Bone marrow (tissue), 2 donors: Measurements from ENCODE around the gene GTF2E1.
"Not testable (repeated sequence)": the region's sequence is repeated elsewhere in the genome, so short reads cannot be mapped to it uniquely, and the experiment has no call there.

Source experiments
- DNase-seq, 2 donors: peaks; one replicate each; lab custom pipeline; 2025; lab: John Stamatoyannopoulos, UW

GTF2E1 gene

DNA sequence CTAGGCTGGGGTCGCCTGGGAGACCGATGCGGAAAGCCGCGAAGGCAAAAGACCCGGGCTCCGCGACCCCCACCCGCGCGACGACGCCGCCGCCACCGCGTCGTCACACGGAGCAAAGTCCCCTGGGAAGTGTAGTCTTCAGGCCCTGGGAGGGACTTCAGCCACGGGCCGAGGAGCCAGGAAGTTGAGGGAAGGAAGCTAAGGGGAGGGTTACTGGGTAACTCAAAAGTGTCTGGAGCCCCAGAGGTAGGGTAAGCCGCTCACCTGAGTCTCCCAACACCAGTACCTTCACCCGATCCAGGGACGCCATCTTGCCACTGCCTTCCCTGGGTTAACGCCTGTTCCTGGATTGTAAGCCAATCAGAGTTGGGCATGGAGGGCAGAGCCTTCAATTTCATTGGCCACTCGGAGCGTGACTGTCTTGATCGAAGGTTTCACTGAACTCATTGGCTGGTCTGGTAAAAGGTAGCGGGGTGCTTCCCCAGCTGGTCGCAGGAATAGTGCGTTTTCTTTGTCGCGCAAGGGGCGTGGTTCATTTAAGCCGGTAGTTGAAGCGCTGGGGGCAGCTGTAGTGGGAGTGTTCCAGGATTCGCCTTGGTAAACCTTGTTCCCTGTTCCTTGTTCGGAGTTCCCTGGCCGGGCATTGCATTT, at the start of gene GTF2E1, which contains the start of gene RABL3:
Gene GTF2E1, plus strand, starts transcription at position 547 of the 651 bp plus-strand sequence. CDS start 7,809 bp downstream, outside the sequence.
Gene RABL3, minus strand, starts transcription at position 319 of the 651 bp plus-strand sequence. Its CDS starts 9 bp downstream, at position 310.
- DNase-seq = peak; percentile 97 to 100

DNA sequence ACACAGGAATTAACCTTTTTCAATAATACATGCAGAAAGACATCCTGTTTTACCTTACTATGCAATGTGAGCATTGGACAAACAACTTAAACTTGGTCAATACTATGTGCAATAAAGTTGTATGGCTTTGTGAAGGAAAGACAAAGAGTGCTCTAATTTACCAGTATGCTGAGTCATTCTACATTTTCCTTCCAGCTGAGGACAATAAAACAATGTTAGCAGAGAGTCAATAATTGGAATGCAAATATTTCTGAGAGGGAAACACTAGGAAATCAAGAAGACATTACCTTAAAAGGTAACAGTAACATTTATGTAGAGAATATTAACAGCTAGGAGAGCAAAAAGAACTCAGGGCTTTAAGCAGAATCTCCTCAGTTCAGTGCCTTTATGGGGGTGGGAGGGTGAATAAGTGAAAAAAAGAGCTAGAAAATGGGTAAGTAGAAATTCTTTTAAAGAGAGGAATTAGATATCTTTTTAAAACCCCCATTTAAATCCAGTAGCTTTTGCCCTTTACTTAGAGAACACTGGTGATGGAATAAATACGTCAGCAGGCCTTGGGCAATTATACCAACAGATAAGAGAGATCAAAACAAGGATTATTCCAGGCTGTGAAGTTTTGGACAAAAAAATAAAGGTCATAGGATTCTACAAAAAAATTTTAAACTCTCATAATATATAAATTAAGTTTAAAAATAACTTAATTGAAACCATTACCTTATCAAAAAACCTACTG, 48.9 kb upstream of the GTF2E1 start:
- no peak for DNase-seq

- DNase-seq = no peak
Observed at GRCh38 chr3:120699333-120699732, 43.2 kb upstream of the GTF2E1 start.

DNA sequence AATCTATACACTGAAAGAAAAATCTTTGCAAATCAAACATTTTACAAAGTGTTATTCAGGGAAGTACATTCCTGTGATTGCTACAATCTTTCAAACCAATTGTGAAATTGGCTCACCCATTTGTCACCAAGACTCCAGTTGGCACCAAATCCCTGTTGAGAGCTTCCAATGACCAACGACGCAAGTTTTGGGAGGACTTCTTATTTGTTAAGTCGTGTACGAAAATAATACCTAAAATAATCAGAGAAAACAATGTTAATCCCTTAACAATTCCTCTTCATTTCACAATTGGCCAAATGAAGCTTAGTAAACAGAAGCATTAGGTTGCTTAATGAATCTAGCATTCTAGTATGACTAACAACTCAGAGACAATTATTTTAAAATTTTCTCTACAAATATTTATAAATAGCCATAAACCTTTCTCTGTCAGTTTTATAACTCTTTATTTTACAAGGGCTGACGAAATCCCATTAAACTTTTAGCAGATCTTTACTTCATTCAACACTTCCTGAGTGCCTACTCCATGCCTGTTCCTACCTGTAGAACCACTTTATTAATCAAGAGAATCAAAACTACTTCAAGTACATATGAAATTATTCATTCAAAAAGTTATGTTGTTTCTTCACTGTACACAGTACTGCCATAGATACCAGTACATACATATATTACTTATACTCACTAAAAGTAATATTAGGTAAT, 36.5 kb upstream of the GTF2E1 start:
- no peak for DNase-seq

- DNase-seq = no peak
Observed at GRCh38 chr3:120706950-120707349, 35.6 kb upstream of the GTF2E1 start.

DNA sequence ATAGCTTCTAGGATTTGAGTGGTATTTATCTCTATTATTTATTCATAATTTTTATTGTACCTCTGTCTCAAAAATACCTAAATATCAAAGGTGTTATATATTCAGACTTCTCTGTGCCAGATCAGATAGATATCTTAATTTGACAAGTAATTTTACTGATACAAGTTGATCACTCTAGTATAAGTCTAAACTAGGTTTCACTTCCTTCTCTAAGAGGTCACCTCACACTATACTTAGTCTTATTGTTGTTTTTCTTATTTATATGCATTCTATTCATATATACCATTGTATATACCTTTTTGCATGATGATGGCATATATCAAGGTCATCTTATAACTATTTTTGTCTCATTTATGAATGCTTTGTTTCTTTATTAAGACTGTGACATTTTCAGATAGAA, 34.1 kb upstream of the GTF2E1 start:
- DNase-seq = no peak

- DNase-seq = no peak
Observed at GRCh38 chr3:120710369-120710768, 32.2 kb upstream of the GTF2E1 start.

- DNase-seq = no peak
Observed at GRCh38 chr3:120713262-120713661, 29.3 kb upstream of the GTF2E1 start.

DNA sequence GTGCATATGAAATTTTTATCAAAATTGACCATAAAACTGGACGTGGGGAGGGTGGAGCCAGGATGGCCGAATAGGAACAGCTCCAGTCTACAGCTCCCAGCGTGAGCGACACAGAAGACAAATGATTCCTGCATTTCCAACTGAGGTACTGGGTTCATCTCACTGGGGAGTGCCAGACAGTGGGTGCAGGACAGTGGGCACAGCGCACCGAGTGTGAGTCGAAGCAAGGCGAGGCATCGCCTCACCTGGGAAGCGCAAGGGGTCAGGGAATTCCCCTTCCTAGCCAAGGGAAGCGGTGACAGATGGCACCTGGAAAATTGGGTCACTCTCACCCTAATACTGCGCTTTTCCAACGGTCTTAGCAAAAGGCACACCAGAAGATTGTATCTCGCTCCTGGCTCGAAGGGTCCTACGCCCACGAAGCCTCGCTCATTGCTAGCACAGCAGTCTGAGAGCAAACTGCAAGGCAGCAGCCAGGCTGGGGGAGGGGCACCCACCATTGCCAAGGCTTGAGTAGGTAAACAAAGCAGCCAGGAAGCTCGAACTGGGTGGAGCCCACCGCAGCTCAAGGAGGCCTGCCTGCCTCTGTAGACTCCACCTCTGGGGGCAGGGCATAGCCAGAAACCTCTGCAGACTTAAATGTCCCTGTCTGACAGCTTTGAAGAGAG, 23.2 kb upstream of the GTF2E1 start:
- not testable (repeated sequence) for DNase-seq

DNA sequence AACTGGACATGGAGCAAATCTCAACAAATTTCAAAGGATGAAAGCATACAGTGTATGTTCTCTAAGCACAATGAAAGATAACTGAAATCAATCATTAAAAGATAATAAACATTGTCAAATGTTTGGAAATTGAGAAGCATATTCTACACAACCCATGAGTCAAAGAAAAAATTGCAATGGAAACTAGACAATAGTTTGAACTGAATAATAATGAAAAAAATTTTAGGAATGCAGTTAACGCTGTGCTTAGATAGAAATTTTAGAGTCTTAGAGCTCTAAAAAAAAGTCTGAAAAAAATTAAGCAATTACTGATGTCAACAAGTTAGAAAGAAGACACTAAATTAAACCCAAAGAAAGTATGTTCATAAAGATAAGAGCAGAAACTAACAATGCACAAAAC, 15.8 kb upstream of the GTF2E1 start:
- DNase-seq = no peak

GRCh38 chr3:120730576-120731542, 11.7 kb upstream of the GTF2E1 start:
- no peak for DNase-seq

DNA sequence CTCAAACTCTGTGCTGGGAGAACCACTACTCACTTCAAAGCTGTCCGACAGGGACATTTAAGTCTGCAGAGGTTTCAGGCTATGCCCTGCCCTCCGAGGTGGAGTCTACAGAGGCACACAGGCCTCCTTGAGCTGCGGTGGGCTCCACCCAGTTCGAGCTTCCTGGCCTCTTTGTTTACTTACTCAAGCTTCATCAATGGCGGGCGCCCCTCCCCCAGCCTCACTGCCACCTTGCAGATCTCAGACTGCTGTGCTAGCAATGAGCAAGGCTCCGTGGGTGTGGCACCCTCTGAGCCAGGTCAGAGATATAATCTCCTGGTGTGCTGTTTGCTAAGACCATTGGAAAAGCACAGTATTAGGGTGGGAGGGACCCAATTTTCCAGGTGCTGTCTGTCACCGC, 4.5 kb upstream of the GTF2E1 start:
- not testable (repeated sequence) for DNase-seq

- no peak for DNase-seq
Observed at GRCh38 chr3:120741320-120741719, 1.2 kb upstream of the GTF2E1 start.

DNA sequence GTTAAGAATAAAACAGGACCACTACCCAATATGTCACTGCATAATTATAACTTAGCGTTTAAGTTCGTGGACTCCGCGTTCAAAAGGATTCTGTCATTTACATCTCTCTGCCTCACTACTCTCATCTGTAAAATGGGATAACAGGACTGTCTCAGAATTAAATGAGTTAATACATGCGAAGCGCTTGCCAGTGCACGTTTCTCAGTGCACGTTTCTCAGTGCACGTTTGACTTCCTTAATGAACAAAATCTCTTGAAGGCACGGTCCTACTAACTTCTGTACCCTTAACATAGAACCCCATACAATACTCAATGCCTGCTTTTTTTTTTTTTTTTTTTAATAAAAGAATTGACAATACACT, 727 bp upstream of the GTF2E1 start:
- no peak for DNase-seq

DNA sequence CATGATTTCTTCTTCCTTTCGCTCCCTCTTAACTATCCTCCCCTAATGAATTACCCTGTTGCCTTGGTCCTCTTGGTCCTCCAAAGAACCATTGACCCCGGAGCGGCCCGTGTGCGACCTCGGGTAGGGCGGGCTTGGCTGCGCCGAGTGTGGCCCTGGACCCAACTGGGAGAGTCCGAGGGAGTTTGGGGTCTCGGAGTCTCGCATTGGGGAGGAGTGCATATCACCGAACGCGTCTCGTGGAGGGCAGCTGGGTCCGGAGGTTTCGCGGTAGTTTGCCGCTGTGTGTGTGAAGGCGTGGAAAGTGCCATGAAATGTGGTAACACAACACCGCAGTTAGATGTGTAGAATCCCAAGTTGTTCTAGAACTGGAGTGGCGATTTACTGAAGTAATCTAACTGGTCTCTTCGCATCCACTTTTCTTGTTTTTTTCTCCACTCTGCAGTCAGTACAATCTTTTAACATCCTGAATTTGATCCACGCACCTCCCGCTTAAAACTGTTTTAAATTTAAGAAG, 363 bp downstream of the GTF2E1 start:
- DNase-seq = no peak

DNA sequence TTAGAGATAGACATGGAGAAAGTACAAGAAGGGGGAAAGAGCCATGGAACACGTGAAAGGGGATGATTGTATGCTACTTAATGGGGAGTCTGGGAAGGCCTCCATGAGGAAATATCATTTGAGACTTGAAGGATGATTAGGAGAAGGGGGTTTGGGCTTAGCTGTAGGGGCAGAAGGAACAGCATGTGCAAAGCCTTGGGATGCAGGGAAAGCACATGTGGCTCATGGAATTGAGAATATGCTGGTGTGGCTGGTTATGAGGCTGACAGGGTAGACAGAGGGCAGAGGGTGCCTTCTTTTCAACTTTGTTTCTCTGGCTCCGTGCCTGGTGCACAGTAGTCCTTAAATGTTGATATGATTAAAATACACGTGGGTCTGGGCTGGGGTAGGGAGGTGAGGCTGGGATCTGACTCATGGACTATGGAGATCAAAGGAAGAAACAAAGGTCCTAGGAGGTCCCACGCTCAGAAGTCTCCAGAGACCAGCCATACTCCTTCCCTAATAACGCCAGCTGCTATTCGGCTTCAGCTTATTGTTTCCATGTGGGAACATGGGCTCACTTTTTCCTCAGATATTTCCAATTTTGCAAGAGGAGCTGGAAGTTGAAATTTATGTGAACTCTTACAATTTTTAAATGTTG, 1.1 kb downstream of the GTF2E1 start:
- no peak for DNase-seq

DNA sequence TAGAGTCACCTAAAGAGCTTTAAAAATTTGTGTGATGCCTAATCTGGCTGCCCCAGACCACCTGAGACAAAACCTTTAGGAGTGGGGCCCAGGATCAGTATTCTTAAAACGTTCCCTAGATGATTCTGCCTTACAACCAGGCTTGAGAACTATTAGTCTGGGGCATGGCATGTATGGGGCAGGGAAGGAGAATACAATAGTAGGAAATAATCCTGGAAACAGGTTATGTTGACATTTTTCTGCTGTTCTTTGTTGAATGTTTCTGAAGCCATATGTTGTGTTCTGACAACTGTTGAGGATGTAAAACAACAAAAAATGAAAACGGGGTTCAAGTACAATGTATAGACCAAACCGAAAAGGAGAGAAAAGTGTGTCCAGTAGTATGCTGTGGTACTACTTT, 2.9 kb downstream of the GTF2E1 start:
- DNase-seq = no peak

- no peak for DNase-seq
Observed at GRCh38 chr3:120749843-120750242, 7.3 kb downstream of the GTF2E1 start.

- DNase-seq = no peak
Observed at GRCh38 chr3:120752230-120752629, 9.7 kb downstream of the GTF2E1 start.

- DNase-seq = no peak
Observed at GRCh38 chr3:120752865-120753264, 10.3 kb downstream of the GTF2E1 start.

GRCh38 chr3:120753810-120754209, 11.3 kb downstream of the GTF2E1 start:
- DNase-seq = no peak
